ENCODE results near the gene SERHL2.

GRCh38 chr22:42511401-42511891, 42.3 kb upstream of the SERHL2 start:
- no peak for TF ChIP-seq POLR2AphosphoS5 (IDR thresholded peaks at IDR 0.05; ENCODE audit: insufficient read depth, low read depth, low read length)
- TF ChIP-seq, protein P1, sequence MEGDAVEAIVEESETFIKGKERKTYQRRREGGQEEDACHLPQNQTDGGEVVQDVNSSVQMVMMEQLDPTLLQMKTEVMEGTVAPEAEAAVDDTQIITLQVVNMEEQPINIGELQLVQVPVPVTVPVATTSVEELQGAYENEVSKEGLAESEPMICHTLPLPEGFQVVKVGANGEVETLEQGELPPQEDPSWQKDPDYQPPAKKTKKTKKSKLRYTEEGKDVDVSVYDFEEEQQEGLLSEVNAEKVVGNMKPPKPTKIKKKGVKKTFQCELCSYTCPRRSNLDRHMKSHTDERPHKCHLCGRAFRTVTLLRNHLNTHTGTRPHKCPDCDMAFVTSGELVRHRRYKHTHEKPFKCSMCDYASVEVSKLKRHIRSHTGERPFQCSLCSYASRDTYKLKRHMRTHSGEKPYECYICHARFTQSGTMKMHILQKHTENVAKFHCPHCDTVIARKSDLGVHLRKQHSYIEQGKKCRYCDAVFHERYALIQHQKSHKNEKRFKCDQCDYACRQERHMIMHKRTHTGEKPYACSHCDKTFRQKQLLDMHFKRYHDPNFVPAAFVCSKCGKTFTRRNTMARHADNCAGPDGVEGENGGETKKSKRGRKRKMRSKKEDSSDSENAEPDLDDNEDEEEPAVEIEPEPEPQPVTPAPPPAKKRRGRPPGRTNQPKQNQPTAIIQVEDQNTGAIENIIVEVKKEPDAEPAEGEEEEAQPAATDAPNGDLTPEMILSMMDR (IDR thresholded peaks at IDR 0.05; ENCODE audit: extremely low read depth in 1 of 2, insufficient read depth in 1 of 2, low read depth in 1 of 2, low read length in 2 of 2): no peak
- no peak for TF ChIP-seq POLR2A (IDR thresholded peaks at IDR 0.05; ENCODE audit: low read depth, low read length)
- TF ChIP-seq FOS (IDR thresholded peaks at IDR 0.05; ENCODE audit: borderline replicate concordance, insufficient read depth, low read length): no peak
- TF ChIP-seq EZH2 (IDR thresholded peaks at IDR 0.05; ENCODE audit: borderline replicate concordance, low read depth, low read length, severe bottlenecking): no peak

Data from endothelial cell of umbilical vein (primary cell).